Activated naive CD8-positive, alpha-beta T cell treated with anti-CD3 and anti-CD28 coated beads for 36 hours (primary cell): ENCODE measurements around the gene KCTD5. TPM values are rescaled to one million over a fixed set of nuclear protein-coding genes. Genes with fewer than 3 reads are reported as not detected.
A peak's percentile ranks its signal among the peaks of the same experiment; 100 is the strongest.

Source experiments
- DNase-seq: peaks from one replicate; pipeline ENCODE4 v3.0.0; 2021
- H3K27ac Mint-ChIP-seq: one replicate; pipeline ENCODE4 v1.8.0; 2022; ENCODE audit warnings: mild to moderate bottlenecking, moderate library complexity, mixed read lengths
- H3K27me3 Mint-ChIP-seq: one replicate; pipeline ENCODE4 v1.8.0; 2022; ENCODE audit warnings: mild to moderate bottlenecking, mixed read lengths
- H3K36me3 Mint-ChIP-seq: one replicate; pipeline ENCODE4 v1.8.0; 2021; ENCODE audit warnings: mild to moderate bottlenecking, mixed read lengths
- H3K4me1 Mint-ChIP-seq: one replicate; pipeline ENCODE4 v1.8.0; 2021; ENCODE audit warnings: mixed read lengths
- H3K4me3 Mint-ChIP-seq: one replicate; pipeline ENCODE4 v1.8.0; 2022; ENCODE audit warnings: mild to moderate bottlenecking, moderate library complexity, mixed read lengths
- H3K9me3 Mint-ChIP-seq: one replicate; pipeline ENCODE4 v1.8.0; 2022; ENCODE audit warnings: mixed read lengths
- total RNA-seq, 2 experiments: library from RNA; stranded (reverse); gene quantifications; one replicate each; pipeline ENCODE4 v1.2.3, GENCODE V29; 2021

KCTD5 gene
- total RNA-seq, 2 experiments from 2014 or later = 29.2 to 29.3 TPM

- H3K4me1 Mint-ChIP-seq = no peaks in the 10 kb centered on the region
- DNase-seq = no peak
Measured at GRCh38 chr16:2708290-2708639, 25.9 kb downstream of the KCTD5 start.

GRCh38 chr16:2708955-2709587 lies 26.7 kb downstream of the KCTD5 start:
- no peak overlapping the region for H3K27ac Mint-ChIP-seq
- no peaks in the 10 kb centered on the region for H3K4me1 Mint-ChIP-seq
- H3K27me3 Mint-ChIP-seq = peaks cover 4% of the 10 kb centered on the region
- H3K9me3 Mint-ChIP-seq = no peaks in the 10 kb centered on the region
- H3K36me3 Mint-ChIP-seq = peaks cover 4% of the 10 kb centered on the region
- DNase-seq = no peak
- H3K4me3 Mint-ChIP-seq = no peak overlapping the region

More at GRCh38 chr16:2708290-2708639, 25.9 kb downstream of the KCTD5 start:
- H3K27me3 Mint-ChIP-seq = no peaks in the 10 kb centered on the region
- peaks cover 4% of the 10 kb centered on the region for H3K36me3 Mint-ChIP-seq
- no peak overlapping the region for H3K27ac Mint-ChIP-seq
- H3K4me3 Mint-ChIP-seq = no peak overlapping the region
- H3K9me3 Mint-ChIP-seq = no peaks in the 10 kb centered on the region

- Mint-ChIP-seq H3K4me3 (no peak overlapping the region), H3K36me3 (peaks cover 4% of the 10 kb centered on the region)
Measured at GRCh38 chr16:2709588-2709984, 27.3 kb downstream of the KCTD5 start.

GRCh38 chr16:2710021-2710710 lies 27.8 kb downstream of the KCTD5 start:
- H3K27me3 Mint-ChIP-seq = peaks cover 8% of the 10 kb centered on the region
- H3K9me3 Mint-ChIP-seq = no peaks in the 10 kb centered on the region
- no peak overlapping the region for H3K27ac Mint-ChIP-seq
- DNase-seq = no peak
- no peak overlapping the region for H3K4me3 Mint-ChIP-seq
- peaks cover 4% of the 10 kb centered on the region for H3K36me3 Mint-ChIP-seq
- peaks cover 3% of the 10 kb centered on the region for H3K4me1 Mint-ChIP-seq

More at GRCh38 chr16:2709588-2709984, 27.3 kb downstream of the KCTD5 start:
- Mint-ChIP-seq H3K27me3 (peaks cover 4% of the 10 kb centered on the region), H3K27ac (no peak overlapping the region), H3K4me1 (no peaks in the 10 kb centered on the region), H3K9me3 (no peaks in the 10 kb centered on the region)
- no peak for DNase-seq

- H3K27me3 Mint-ChIP-seq = peaks cover 8% of the 10 kb centered on the region
- H3K4me1 Mint-ChIP-seq = peaks cover 3% of the 10 kb centered on the region
- no peak overlapping the region for H3K27ac Mint-ChIP-seq
Measured at GRCh38 chr16:2710711-2711231, 28.4 kb downstream of the KCTD5 start.

GRCh38 chr16:2711370-2712062 lies 29.2 kb downstream of the KCTD5 start:
- Mint-ChIP-seq H3K4me1 (peaks cover 6% of the 10 kb centered on the region), H3K36me3 (peaks cover 4% of the 10 kb centered on the region), H3K4me3 (no peak overlapping the region), H3K9me3 (no peaks in the 10 kb centered on the region), H3K27ac (no peak overlapping the region), H3K27me3 (peaks cover 8% of the 10 kb centered on the region)
- no peak for DNase-seq

More at GRCh38 chr16:2710711-2711231, 28.4 kb downstream of the KCTD5 start:
- H3K36me3 Mint-ChIP-seq = peaks cover 4% of the 10 kb centered on the region
- no peaks in the 10 kb centered on the region for H3K9me3 Mint-ChIP-seq
- DNase-seq = no peak
- no peak overlapping the region for H3K4me3 Mint-ChIP-seq

- Mint-ChIP-seq H3K36me3 (peaks cover 4% of the 10 kb centered on the region), H3K4me1 (peaks cover 6% of the 10 kb centered on the region), H3K27ac (no peak overlapping the region)
Measured at GRCh38 chr16:2712063-2712441, 29.7 kb downstream of the KCTD5 start.

GRCh38 chr16:2712546-2712945 lies 30.2 kb downstream of the KCTD5 start:
- H3K27me3 Mint-ChIP-seq = peaks cover 8% of the 10 kb centered on the region
- no peak overlapping the region for H3K4me3 Mint-ChIP-seq
- H3K27ac Mint-ChIP-seq = no peak overlapping the region
- DNase-seq = no peak
- peaks cover 6% of the 10 kb centered on the region for H3K4me1 Mint-ChIP-seq
- no peaks in the 10 kb centered on the region for H3K9me3 Mint-ChIP-seq
- H3K36me3 Mint-ChIP-seq = peaks cover 4% of the 10 kb centered on the region

More at GRCh38 chr16:2712063-2712441, 29.7 kb downstream of the KCTD5 start:
- Mint-ChIP-seq H3K4me3 (no peak overlapping the region), H3K27me3 (peaks cover 8% of the 10 kb centered on the region), H3K9me3 (no peaks in the 10 kb centered on the region)
- no peak for DNase-seq

- no peaks in the 10 kb centered on the region for H3K9me3 Mint-ChIP-seq
- no peak overlapping the region for H3K4me3 Mint-ChIP-seq
- H3K27me3 Mint-ChIP-seq = peaks cover 8% of the 10 kb centered on the region
- H3K27ac Mint-ChIP-seq = no peak overlapping the region
- peaks cover 6% of the 10 kb centered on the region for H3K4me1 Mint-ChIP-seq
- DNase-seq = no peak
- no peaks in the 10 kb centered on the region for H3K36me3 Mint-ChIP-seq
Measured at GRCh38 chr16:2713523-2713922, 31.2 kb downstream of the KCTD5 start.

GRCh38 chr16:2713985-2714774 lies 31.9 kb downstream of the KCTD5 start:
- no peak overlapping the region for H3K27ac Mint-ChIP-seq
- H3K36me3 Mint-ChIP-seq = no peaks in the 10 kb centered on the region
- H3K4me1 Mint-ChIP-seq = peaks cover 6% of the 10 kb centered on the region
- H3K9me3 Mint-ChIP-seq = no peaks in the 10 kb centered on the region
- no peak overlapping the region for H3K4me3 Mint-ChIP-seq
- H3K27me3 Mint-ChIP-seq = peaks cover 8% of the 10 kb centered on the region
- no peak for DNase-seq

GRCh38 chr16:2715064-2715463 lies 32.7 kb downstream of the KCTD5 start:
- Mint-ChIP-seq H3K27me3 (peaks cover 8% of the 10 kb centered on the region), H3K4me1 (peaks cover 6% of the 10 kb centered on the region), H3K9me3 (no peaks in the 10 kb centered on the region), H3K27ac (no peak overlapping the region), H3K4me3 (no peak overlapping the region), H3K36me3 (no peaks in the 10 kb centered on the region)
- DNase-seq = no peak

GRCh38 chr16:2715519-2715918 lies 33.2 kb downstream of the KCTD5 start:
- peaks cover 6% of the 10 kb centered on the region for H3K4me1 Mint-ChIP-seq
- no peak overlapping the region for H3K4me3 Mint-ChIP-seq
- H3K9me3 Mint-ChIP-seq = no peaks in the 10 kb centered on the region
- peaks cover 8% of the 10 kb centered on the region for H3K27me3 Mint-ChIP-seq
- H3K36me3 Mint-ChIP-seq = no peaks in the 10 kb centered on the region
- H3K27ac Mint-ChIP-seq = no peak overlapping the region
- DNase-seq = peak; percentile 84

GRCh38 chr16:2715966-2716885 lies 33.9 kb downstream of the KCTD5 start:
- no peaks in the 10 kb centered on the region for H3K36me3 Mint-ChIP-seq
- H3K27ac Mint-ChIP-seq = no peak overlapping the region
- no peaks in the 10 kb centered on the region for H3K9me3 Mint-ChIP-seq
- peaks cover 6% of the 10 kb centered on the region for H3K4me1 Mint-ChIP-seq
- peak overlapping the region; percentile 34 for H3K4me3 Mint-ChIP-seq
- no peak for DNase-seq
- peaks cover 8% of the 10 kb centered on the region for H3K27me3 Mint-ChIP-seq

- DNase-seq = no peak
- peaks cover 8% of the 10 kb centered on the region for H3K27me3 Mint-ChIP-seq
- H3K4me1 Mint-ChIP-seq = peaks cover 6% of the 10 kb centered on the region
- H3K4me3 Mint-ChIP-seq = no peak overlapping the region
- H3K27ac Mint-ChIP-seq = no peak overlapping the region
- H3K36me3 Mint-ChIP-seq = no peaks in the 10 kb centered on the region
- no peaks in the 10 kb centered on the region for H3K9me3 Mint-ChIP-seq
Measured at GRCh38 chr16:2716948-2717347, 34.6 kb downstream of the KCTD5 start.
